Activated CD4-positive, alpha-beta T cell treated with anti-CD3 and anti-CD28 coated beads for 4 hours (primary cell): ENCODE measurements around the gene PRRT1.
"Not testable (repeated sequence)": the region's sequence is repeated elsewhere in the genome, so short reads cannot be mapped to it uniquely, and the experiment has no call there.

Experiments
- DNase-seq, 2 donors: peaks; one replicate each; pipeline ENCODE4 v3.0.0-alpha.2; 2020

PRRT1 gene

DNA sequence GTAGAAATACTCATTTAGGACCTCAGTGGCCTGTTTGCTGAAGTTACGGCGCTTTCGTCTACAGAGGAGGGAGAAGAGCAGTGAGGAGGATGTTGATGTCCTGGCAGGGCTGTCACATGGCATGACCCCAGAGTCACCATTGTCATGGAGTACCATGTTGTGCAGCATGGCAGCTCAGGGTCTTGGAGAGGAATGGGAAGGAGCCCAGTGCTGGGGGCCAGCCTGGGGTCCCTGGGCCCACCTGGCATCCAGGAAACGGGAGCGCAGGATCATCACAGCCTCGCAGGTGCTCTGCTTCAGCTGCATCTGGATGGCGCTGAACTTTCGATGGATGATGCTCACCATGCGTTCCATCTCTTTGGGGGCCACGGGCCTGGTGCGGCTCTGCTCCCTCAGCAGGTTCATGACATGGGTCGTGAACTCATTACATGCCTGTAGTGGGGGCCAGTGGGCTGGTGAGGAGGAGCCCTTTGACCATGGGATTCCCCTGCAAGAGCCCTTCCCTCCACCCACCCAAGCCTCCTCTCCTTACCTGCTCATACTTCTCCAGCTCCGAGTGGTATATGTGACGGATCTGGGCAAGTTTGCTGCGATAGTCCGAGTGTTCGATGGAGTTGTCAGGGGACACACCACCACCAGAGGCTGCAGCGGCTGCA is 36.1 kb upstream of the PRRT1 start:
- DNase-seq: not testable (repeated sequence)

DNA sequence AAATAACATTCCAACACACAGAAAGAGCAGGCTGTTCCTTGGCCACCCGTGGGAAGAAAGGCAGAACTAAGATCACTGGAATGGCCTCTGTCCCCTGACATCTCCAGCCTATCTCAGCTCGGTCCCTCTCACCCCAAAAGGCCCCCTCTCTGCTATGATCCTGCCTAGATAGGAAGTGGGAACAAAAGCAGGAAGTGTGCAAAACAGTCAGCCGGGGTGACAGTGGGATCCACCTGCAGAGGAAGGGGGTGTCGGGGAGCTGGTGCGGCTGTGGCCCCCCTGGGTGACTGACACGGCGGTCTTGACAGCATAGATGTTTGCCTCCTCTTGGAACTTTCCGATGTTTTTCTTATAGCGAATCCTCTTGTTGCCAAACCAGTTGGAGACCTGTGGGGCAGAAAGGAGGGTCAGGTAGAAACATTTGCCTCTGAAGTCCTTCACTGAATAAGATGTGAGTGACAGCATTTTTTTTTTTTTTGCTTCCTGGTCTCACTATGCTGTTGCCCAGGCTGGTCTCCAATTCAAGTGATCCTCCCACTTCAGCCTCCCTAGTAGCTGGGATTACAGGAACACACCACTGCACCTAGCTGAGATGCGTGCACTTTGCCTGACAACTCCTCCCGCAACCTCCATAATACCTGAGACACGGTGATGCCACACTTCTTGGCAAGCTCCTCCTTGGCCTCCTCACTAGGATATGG is 35.4 kb upstream of the PRRT1 start:
- DNase-seq: no peak

DNA sequence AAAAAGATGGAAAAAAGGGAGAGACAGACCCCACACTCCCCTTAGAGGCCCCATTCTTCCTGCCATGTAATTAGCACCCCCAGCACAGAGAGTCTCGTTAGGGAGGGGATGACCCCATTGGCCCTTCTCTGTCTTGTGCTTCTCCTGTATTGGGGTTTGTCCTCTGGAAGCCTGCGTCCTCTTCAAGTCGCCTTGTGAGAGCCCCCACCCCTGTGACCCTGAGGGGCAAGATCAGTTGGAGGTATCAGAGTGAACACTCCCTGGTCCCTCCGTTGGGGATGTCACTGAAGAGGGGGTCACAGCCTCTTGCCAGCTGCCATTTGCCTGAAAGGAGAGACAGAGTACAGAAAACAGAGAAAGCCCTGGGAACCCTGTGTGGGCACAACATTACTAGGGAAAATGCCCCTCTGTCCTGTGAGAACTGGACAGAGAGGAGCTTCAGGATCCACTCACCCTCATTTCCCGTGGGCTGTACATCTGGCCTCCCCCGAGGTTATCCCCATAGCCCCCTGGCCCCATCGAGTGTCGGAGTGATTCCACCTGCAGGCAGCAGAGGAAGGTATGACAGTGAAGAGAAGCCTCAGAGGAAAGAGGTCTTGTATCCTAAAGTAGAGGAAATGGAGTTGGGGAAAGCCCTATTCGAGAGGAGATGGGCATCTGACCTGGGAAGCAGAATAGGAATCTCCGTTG is 34.6 kb upstream of the PRRT1 start:
- DNase-seq: not testable (repeated sequence)

DNA sequence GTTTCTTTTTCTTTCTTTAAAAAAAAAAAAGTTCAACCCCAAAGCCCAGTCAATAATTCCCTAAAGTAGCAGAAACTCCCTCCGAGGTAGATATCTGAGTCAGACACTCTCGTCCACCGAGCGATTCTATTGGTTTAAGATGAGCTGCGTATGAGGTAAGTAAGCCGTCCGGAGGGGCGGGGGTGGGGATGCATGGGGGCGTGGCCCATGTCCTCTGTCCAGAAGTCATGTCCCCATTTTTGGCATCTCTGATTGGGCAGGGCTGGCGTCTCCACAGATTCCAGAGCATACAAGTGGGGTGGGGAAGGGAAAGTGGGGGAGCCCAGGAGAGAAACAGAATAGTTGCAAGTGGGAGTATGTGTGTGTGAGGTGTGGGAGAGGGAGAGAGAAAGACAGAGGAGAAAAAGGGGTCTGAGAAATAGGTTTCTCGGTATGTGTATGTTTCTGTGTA is 34.0 kb upstream of the PRRT1 start:
- DNase-seq: peak; percentile 57 to 64

DNA sequence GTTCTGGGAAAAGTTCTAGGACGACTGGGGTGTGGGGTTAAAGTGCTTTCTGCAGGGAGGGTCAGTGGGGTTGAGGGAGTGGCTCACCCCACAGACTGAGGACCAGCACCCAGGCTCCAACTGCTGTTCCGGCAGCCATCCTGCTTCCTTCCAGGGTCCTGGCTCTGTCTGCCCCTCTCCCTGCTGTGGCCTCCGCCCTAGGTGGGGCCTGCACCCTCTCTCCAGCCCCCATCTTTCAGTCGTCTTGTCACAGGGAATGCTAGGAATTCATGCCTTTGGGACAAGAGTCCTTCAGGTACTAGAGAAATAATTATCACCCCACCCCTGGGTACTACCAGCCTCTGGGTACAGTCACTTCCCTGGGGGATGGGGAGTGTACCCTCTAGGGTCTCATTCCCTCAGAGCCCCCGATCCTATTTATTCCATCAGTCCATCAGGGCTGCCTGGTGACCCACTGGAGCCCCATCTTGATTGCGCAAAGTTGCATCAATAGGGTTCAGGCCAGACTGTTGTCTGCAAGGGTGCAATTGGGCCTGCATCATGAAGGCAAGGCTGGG is 32.4 kb upstream of the PRRT1 start, which contains the start of gene AGER:
TSS of gene AGER (minus strand) at position 170 of the 557 bp plus-strand sequence. CDS start at position 139, 31 bp downstream.
- no peak for DNase-seq

DNA sequence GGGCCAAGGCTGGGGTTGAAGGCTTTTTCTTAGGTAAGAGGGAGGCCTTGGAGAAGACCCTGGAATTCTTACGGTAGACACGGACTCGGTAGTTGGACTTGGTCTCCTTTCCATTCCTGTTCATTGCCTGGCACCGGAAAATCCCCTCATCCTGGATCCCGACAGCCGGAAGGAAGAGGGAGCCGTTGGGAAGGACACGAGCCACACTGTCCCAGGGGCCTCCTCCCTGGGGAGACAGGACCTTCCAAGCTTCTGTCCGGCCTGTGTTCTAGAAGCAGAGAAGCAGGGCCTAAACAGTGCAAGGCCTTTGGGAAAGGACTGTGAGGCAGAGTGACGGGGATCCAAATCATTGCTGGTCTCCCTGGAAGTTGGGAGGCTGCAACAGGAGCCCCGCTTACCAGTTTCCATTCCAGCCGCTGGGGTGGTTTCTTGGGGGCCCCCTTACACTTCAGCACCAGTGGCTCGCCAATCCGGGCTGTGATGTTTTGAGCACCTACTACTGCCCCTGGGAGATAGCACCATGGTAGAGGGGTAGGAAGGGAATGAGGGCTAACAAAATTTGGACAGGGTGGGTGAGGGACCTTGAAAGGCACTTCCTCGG is 31.8 kb upstream of the PRRT1 start:
- no peak for DNase-seq

DNA sequence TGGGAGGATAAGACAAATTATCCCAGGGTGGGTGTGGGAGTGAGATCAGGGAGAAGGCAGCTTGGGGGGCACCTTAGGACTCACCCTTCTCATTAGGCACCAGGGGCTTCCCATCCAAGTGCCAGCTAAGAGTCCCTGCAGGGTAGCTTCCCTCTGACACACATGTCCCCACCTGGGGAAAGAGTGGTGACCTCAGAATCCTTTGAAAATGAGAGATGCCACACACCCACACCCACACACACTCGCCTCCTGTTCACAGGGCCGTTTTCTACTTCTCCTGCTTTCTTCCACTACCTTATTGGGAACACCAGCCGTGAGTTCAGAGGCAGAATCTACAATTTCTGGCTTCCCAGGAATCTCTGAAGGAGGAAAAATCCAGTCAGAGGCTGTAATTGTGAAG is 31.3 kb upstream of the PRRT1 start:
- no peak for DNase-seq

DNA sequence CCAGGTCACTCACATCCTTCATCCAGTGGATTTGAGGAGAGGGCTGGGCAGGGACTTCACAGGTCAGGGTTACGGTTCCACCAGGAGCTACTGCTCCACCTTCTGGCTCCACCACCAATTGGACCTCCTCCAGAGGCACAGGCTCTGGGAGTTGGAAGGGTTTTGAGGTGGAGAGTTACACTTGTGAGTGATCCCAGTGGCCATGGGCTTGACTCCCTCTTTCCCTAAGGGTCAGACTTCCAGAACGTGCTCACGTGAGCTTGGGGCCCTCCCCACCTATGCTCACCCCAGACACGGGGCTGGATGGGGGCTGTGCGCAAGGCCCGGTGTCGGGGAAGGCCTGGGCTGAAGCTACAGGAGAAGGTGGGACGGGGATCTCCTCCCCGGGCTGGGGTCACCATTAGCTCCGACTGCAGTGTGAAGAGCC is 30.8 kb upstream of the PRRT1 start:
- DNase-seq: no peak

DNA sequence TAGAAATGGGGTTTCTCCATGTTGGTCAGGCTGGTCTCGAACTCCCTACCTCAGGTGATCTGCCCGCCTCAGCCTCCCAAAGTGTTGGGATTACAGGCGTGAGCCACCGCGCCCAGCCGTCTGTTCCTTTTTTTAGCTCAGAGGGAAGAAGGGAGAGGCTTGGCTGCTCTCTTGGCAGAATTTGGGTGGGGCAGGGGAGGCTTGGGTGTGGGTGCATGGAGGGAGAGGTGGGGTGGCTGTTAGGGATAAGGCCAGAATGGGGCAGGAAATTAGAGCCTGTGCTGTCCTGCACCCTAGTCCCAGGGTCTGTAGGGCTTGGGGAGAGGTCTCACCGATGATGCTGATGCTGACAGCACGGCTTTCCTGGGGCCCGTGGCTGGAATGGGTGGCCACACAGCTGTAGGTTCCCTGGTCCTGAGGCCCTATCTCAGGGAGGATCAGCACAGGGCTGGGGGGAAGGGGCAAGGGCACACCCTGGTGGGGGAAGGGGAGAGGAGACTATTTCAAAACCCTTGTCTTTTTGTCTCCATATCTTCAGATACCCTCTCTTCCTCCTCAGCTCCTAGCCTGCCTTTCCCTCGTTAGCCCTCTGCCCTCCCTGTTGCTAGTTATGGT is 30.3 kb upstream of the PRRT1 start:
- DNase-seq: no peak

DNA sequence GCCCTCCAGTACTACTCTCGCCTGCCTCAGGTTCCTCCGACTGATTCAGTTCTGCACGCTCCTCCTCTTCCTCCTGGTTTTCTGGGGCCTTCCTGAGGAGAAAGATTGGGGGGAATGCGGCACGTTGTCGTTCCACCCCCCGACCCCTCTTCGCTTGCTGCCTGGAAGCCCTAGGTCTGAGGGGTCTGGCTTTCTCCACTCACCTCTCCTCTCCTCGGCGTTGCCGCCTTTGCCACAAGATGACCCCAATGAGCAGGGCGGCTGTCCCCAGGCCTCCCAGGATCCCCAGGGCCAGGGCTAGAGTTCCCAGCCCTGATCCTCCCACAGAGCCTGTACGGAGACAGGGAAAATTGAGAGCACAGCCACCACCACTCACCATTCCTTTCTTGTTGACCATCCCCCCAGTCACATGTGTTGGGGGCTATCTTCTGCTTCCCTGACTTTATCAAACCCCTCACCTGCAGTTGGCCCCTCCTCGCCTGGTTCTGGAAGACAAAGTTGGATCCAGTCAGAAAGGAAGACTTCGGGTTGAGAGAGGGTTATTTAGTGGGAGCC is 29.5 kb upstream of the PRRT1 start:
- DNase-seq: no peak

DNA sequence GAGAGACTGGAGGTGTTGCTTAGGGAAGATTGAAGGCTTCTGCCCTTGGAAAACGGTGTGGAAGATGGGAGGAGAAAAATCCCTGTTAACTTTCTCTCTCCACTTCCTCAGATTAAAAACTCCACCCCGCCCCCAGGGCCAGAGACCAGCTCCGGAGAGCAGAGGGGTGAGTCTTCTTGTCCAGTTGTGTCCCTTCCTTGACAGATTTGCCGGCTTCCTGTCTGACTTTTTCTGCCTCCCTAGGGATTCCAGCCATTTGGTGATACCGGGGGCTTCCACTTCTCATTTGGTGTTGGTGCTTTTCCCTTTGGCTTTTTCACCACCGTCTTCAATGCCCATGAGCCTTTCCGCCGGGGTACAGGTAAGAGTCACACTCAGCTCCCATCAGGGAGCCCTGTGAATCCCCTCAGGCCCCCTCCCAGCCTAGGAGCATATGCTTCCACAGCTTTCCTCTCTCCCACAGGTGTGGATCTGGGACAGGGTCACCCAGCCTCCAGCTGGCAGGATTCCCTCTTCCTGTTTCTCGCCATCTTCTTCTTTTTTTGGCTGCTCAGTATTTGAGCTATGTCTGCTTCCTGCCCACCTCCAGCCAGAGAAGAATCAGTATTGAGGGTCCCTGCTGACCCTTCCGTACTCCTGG is 28.1 kb upstream of the PRRT1 start:
- no peak for DNase-seq

DNA sequence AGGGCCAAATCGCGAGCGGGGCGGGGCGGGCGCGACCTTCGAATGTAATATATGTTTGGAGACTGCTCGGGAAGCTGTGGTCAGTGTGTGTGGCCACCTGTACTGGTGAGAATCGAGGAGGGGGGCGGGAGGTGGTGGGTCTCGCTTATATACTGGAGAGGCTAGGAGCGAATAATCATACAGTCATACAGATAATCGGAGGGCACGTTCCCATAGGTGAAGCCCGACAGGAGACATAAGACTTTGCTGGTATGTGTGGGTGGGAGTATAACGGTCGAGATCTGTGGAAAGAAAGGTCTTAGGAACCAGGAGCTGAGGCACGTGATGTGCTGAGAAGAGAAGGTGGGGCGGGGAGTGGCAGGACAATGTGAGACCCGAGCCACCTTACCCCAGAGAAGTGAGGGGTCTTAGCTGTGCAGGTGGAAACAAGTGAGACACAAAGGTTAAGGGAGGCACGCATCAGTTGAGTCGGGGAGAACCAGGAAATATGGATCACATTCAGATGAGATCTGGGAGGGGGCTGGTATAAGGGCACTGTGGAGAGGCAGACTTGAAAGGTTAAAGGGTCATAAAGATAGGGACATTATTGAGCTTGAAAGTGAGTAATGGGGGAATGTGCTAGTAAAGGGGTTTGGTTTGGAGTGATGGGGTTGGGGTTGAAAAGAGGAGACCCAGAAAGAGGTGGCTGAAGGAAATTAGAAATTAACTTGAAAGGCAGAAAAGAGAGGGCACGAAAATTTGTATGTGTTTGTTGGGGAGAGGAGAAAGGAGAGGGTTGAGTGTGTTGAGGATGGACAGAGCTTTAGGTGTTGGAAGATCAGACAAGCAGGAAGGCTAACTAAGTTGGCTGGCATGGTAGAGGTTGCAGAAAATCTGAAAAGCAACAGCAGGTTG is 27.1 kb upstream of the PRRT1 start:
- no peak for DNase-seq

DNA sequence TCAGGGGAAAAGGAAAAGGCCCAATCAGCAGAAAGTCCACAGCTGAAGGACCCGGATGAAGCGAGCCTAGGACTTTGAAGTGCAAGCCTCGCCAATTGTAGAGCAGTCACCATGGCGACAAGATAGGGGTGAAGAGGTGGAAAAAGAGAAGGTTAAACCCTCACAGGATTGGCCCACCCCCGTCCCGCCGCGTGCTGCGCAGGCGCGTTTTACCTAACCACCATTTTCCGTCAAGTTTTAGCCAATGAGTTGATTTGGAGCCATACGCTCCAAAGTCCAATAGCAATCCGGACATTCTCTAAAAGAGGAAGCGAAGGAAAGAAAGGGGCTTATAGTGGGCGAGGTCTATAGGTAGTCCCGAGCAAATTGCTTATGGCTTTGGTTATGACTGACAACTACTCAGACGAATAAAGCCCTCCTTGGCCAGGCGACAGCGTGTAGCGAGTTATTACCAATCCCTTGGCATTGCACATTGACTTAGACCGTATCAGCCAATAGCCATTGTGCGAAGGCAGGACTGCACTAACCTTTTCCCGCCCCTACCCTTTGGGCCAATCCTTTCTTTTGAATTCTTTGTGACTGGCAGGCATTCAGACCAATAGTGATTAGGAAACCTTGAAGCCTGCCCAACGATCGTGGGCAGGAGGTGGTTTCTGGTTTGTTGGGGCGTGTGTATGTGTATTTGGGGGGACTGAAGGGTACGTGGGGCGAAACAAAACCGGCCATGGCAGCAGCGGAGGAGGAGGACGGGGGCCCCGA is 26.2 kb upstream of the PRRT1 start, which contains the start of gene RNF5:
TSS of gene RNF5 (plus strand) at position 618 of the 759 bp plus-strand sequence. CDS start at position 725, 107 bp downstream.
- DNase-seq: peak; percentile 92 to 93

DNA sequence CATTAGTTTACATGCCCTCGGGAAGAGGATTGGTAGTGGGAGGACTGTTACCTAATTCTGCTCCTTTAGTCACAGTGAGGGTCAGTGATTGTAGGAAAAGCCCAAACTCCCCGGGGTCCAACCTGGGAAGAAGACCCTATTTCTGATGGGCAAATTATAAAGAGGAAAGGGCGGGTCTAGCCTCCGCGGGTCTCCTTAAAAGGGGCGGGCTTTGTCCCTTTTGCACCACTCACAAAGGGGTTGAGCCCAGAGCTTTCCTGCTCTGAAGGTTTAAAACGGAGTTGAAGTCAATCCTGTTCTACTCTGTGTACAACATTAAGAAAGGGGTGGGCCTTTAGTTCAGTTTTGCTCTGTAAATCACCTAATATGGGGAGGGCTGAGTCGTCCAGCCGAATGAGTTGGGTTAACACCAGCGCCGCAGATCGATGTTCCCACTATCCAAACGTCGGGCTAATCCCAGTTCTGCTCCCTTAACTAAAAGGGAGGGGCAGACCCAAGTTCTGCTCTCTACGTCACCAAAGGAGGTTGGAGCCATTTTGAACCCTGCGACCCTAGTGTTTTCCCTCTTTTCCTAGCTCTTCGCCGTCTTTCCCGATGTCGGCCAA is 25.5 kb upstream of the PRRT1 start:
- peak in 1 of 2 donors; percentile 31 for DNase-seq

DNA sequence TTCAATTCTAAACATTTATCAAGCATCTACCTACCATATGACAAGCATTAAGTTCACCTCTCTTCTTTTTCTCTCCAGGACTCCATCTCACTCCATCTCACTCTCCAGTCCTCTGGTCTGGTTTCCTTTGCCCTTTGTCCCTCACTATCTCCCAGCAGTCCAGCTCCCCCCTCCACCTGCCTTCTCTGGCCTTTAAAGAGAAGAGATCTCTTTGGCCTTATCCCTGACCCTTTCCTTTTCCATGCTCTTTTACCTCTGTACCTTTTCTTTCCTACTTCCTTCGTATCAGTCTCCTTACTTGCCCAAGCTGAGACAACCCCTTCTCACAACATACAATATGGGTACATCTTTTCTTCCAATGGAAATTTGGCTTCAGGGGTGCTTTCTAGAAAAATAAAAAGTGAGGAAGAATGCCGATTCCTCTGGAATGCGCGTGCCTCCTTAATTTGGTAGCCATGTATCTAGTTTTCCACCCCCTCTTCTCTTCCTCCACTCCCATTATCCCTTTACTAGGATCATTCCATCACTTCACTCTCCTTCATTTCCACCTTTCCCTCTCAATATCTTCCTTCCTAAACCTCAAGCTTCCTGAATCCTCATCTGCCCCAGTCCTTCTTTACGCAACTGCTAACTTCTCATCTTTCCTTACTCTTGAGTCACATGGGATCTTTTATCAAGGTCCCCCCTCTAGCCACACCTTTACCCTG is 24.9 kb upstream of the PRRT1 start:
- DNase-seq: no peak

DNA sequence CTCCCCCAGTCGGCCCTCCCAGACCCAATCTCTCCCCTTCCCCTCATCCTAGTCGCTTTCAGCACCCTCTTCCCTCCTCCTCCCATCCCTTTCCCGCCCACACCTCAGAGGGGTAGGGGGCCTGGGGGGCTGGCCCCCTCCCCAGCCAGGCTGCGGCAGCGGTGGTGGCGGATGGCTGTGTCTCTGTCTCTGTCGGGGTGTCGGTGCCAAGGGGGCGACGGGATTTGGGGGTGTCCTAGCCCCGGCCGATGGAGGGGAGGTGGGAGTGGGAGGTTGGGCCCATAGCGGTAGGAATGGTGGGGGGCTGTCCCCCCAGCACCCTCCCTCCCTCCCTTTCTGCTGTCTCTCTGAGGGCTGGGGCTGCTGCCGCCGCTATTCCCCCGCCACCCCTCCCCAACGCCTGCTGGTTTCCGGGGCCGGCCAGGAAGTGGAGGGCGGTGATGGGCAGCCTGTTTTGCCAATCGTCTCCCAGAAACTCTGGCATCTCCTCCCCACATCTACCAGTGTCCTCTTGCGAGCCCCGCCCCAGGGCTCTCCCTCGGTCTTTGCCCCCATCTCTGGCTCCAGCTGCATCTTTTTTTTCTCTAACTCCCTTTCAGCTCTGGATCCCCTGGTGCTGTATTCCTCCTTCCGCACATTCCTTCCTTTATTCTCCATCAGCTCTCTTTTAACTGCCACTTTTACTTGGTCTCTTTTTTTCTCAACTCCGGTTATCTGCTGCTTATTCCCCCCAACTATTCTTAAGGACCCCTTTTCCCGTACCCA is 24.2 kb upstream of the PRRT1 start, which contains the start of gene AGPAT1:
TSS of gene AGPAT1 (minus strand) at position 374 of the 765 bp plus-strand sequence. CDS start 4,588 bp downstream, outside the sequence.
- peak; percentile 93 to 97 for DNase-seq

DNA sequence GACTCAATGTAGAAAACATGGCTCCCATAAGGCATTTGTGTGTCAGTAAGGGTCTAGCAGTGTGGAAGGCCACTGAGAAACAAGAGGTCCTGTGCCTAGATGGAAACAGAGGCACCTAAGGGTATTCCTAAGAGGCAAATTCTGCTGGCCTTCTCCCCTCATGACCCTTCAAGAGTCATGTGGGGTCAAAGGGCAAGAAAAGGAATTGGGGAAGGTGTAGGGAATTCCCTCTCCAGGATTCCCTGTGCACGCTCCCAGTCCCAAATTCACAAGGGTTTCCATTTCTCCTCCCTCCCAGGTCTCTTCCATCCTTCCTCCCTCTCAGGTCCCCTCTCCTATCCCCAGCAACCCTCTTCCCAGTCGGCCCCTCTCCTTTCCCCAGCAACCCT is 23.6 kb upstream of the PRRT1 start:
- DNase-seq: no peak

DNA sequence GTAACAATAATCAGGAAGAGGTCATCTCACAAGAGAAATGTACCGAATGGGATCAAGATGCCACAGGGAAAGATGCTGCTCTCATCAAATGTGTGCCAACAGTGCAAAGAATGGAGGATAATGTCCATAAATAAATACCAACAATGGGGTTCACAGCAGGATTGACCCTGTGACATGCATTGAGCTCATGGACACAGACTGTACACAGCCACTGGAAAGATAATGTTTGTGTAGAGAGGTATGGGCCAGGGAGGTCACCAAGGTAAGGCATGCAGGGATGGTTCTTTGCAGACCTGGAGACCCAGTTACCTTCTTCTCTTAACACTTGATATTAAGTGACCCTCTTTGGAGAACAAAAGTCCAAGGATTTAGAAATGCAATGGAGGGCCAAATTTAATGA is 22.7 kb upstream of the PRRT1 start:
- DNase-seq: no peak
